Keratinocyte (primary cell): Measurements from ENCODE around the gene PDIA3. TPM values are rescaled to one million over a fixed set of nuclear protein-coding genes. Genes with fewer than 3 reads are reported as not detected.

Experiments used
- DNase-seq: peaks from one replicate; pipeline ENCODE4 v3.0.0-alpha.2; 2011; ENCODE audit warnings: low read depth, missing footprints, low spot score
- FAIRE-seq: peaks from 2 replicates; lab custom pipeline; 2011; peaks lifted over from hg19 to GRCh38; lab: Jason Lieb, UNC
- H2AFZ ChIP-seq: 2 replicates; pipeline ENCODE4 v1.6.0; 2012; ENCODE audit warnings: low read length, control low read depth, inconsistent platforms; ENCODE audit not compliant: control insufficient read depth
- H3K27ac ChIP-seq: 2 replicates; pipeline ENCODE4 v1.5.1; 2011; ENCODE audit warnings: low read length; ENCODE audit not compliant: control insufficient read depth, insufficient read depth
- H3K27me3 ChIP-seq: 3 replicates; pipeline ENCODE4 v1.6.0; 2011; ENCODE audit warnings: low read length; ENCODE audit not compliant: control insufficient read depth, insufficient read depth; ENCODE audit errors: extremely low read depth
- H3K36me3 ChIP-seq, 2 experiments: 2 replicates in 1 of 2; 3 replicates in 1 of 2; pipeline ENCODE4 v1.5.1; 2011; ENCODE audit warnings: low read length in 2 of 2, mild to moderate bottlenecking in 1 of 2; ENCODE audit not compliant: control insufficient read depth in 2 of 2, insufficient read depth in 2 of 2; ENCODE audit errors: extremely low read depth in 1 of 2
- H3K4me1 ChIP-seq: 3 replicates; pipeline ENCODE4 v1.5.1; 2011; ENCODE audit warnings: low read length; ENCODE audit not compliant: control insufficient read depth, insufficient read depth; ENCODE audit errors: extremely low read depth
- H3K4me2 ChIP-seq: 3 replicates; pipeline ENCODE4 v1.6.0; 2011; ENCODE audit warnings: low read depth, low read length; ENCODE audit not compliant: control insufficient read depth, insufficient read depth; ENCODE audit errors: extremely low read depth
- H3K4me3 ChIP-seq, 3 experiments: fragments of 200-600 bp in 1 of 3; sonication (generic) in 1 of 3; 2 replicates in 2 of 3; 3 replicates in 1 of 3; pipeline ENCODE4 v1.5.1; 2011 to 2016; ENCODE audit warnings: low read length in 3 of 3, mild to moderate bottlenecking in 3 of 3, control low read depth in 2 of 3, inconsistent platforms in 1 of 3, low read depth in 1 of 3, mixed read lengths in 1 of 3, mixed run types in 1 of 3, moderate library complexity in 1 of 3; ENCODE audit not compliant: control insufficient read depth in 2 of 3, insufficient read depth in 2 of 3; ENCODE audit errors: extremely low read depth in 1 of 3
- H3K79me2 ChIP-seq: 2 replicates; pipeline ENCODE4 v1.6.0; 2012; ENCODE audit warnings: low read length; ENCODE audit not compliant: control insufficient read depth, insufficient read depth
- H3K9ac ChIP-seq: 3 replicates; pipeline ENCODE4 v1.6.0; 2011; ENCODE audit warnings: low read length; ENCODE audit not compliant: control insufficient read depth, insufficient read depth; ENCODE audit errors: extremely low read depth
- H3K9me1 ChIP-seq: 3 replicates; pipeline ENCODE4 v1.6.0; 2011; ENCODE audit warnings: low read length; ENCODE audit not compliant: control insufficient read depth, insufficient read depth; ENCODE audit errors: extremely low read depth
- H3K9me3 ChIP-seq: 2 replicates; pipeline ENCODE4 v1.5.1; 2012; ENCODE audit warnings: low read depth, low read length; ENCODE audit not compliant: control insufficient read depth
- H4K20me1 ChIP-seq: 3 replicates; pipeline ENCODE4 v1.6.0; 2011; ENCODE audit warnings: low read length; ENCODE audit not compliant: control insufficient read depth, insufficient read depth; ENCODE audit errors: extremely low read depth
- EZH2 ChIP-seq: IDR thresholded peaks from one replicate; pipeline ENCODE4 v1.6.1; 2012; ENCODE audit warnings: inconsistent platforms, mild to moderate bottlenecking, low read length, moderate library complexity
- dilution Hi-C: fragments of 300-500 bp; cut with MboI; formaldehyde crosslinking; loops from one replicate; pipeline ENCODE4 v1.7.0; 2020; ENCODE audit warnings: low sequenced_read_pairs; ENCODE audit not compliant: extremely low pct_ligation_motif_present
- polyA plus RNA-seq, 5 experiments: library from polyadenylated mRNA; depleted of rRNA in 3 of 5; stranded (reverse) in 3 of 5; stranded (forward) in 1 of 5; unstranded in 1 of 5; fragments of >200 nt; gene quantifications; 1 replicate in 1 of 5; 2 replicates in 3 of 5; 3 replicates in 1 of 5; pipeline versions ENCODE4 v1.2.1 to v1.2.3, GENCODE V29; 2011 to 2012; ENCODE audit warnings: missing spikeins in 2 of 5, low read depth in 1 of 5, low replicate concordance in 1 of 5
- TF ChIP-seq, protein P1 (sequence below), 3 experiments: IDR thresholded peaks in 1 of 3; conservative IDR thresholded peaks in 1 of 3; optimal IDR thresholded peaks in 1 of 3; 2 replicates in 2 of 3; 3 replicates in 1 of 3; pipeline versions ENCODE3 to v1.5.1; 2011; ENCODE audit warnings: low read length in 3 of 3, mild to moderate bottlenecking in 3 of 3, moderate library complexity in 2 of 3, control low read depth in 1 of 3, inconsistent platforms in 1 of 3; ENCODE audit not compliant: insufficient read depth in 2 of 3; ENCODE audit errors: extremely low read depth in 1 of 3

Gene PDIA3
- polyA plus RNA-seq, 1 donor (not counting 4 experiments of a cell fraction or from before 2014, with no cell fraction given): 338 TPM

DNA sequence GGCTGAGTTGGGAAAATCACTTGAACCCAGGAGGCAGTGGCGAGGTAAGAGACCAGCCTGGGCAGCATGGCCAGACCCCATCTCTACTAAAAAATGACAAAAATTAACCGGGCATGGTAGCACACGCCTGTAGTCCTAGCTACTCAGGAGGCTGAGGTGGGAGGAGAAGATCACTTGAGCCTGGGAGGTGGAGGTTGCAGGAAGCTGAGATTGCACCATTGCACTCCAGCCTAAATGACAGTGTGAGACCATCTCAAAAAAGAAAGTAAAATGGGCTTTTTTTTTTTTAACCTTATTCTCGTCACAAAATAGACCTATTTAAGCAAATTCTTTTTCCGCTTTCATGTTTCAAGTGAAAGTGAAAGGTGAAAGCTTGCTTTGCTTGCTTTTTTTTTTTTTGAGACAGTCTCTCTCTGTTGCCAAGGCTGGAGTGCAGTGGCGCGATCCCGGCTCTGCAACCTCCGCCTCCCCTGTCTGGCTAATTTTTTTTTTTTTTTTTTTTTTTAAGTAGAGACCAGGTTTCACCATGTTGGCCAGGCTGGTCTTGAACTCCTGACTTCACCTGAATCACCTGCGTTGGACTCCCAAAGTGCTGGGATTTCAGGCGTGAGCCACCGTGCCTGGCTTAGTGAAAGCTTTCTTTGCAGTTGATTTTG is 3.6 kb downstream of the PDIA3 start:
- Histone ChIP-seq H2AFZ (no peak overlapping the region), H3K4me1 (peaks cover 25% of the 10 kb centered on the region), H3K27ac (no peak overlapping the region), H3K27me3 (no peaks in the 10 kb centered on the region), H3K9me3 (no peaks in the 10 kb centered on the region), H3K4me3 (peak overlapping the region in 2 of 3 experiments; percentile 18 to 49), H3K4me2 (peak overlapping the region; percentile 62), H4K20me1 (peaks cover 28% of the 10 kb centered on the region), H3K9me1 (no peaks in the 10 kb centered on the region), H3K9ac (no peak overlapping the region), H3K79me2 (peaks cover 83% of the 10 kb centered on the region), H3K36me3 (peaks cover 10 to 21% of the 10 kb centered on the region in 2 experiments)
- dilution Hi-C loops: no loop called here
- DNase-seq (no peak), FAIRE-seq (no peak)
- TF ChIP-seq EZH2: no peak
- TF ChIP-seq, protein P1, sequence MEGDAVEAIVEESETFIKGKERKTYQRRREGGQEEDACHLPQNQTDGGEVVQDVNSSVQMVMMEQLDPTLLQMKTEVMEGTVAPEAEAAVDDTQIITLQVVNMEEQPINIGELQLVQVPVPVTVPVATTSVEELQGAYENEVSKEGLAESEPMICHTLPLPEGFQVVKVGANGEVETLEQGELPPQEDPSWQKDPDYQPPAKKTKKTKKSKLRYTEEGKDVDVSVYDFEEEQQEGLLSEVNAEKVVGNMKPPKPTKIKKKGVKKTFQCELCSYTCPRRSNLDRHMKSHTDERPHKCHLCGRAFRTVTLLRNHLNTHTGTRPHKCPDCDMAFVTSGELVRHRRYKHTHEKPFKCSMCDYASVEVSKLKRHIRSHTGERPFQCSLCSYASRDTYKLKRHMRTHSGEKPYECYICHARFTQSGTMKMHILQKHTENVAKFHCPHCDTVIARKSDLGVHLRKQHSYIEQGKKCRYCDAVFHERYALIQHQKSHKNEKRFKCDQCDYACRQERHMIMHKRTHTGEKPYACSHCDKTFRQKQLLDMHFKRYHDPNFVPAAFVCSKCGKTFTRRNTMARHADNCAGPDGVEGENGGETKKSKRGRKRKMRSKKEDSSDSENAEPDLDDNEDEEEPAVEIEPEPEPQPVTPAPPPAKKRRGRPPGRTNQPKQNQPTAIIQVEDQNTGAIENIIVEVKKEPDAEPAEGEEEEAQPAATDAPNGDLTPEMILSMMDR (optimal IDR thresholded peaks at IDR 0.05 in 1 of 3, IDR thresholded peaks at IDR 0.05 in 1 of 3, conservative IDR thresholded peaks at IDR 0.05 in 1 of 3; ENCODE audit: extremely low read depth in 1 of 3, insufficient read depth in 2 of 3, low read length in 3 of 3): no peak

DNA sequence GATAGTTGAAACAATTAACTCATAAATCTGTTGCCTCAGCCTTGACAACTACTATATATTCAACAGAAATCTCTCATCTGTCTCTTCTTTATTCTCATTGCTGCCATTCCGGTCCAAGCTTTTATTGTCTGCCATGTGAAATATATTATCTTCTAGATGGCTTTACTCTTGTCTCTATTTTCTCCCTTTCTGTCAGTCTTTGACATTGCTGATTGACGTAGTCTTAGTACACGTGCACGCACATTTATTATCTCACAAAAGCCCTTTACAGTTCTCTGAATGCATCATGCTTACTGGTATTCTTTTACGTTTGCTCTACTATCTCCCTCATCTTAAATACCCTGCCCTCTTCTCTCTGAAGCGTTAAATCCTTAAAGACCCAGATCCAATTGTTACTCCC is 5.6 kb downstream of the PDIA3 start:
- dilution Hi-C loops: no loop called here
- Histone ChIP-seq H3K27ac (no peak overlapping the region), H3K9me3 (no peaks in the 10 kb centered on the region), H3K4me2 (no peak overlapping the region), H3K9ac (no peak overlapping the region), H3K36me3 (peaks cover 12 to 33% of the 10 kb centered on the region in 2 experiments), H3K4me1 (peaks cover 22% of the 10 kb centered on the region), H3K79me2 (peaks cover 97% of the 10 kb centered on the region), H3K4me3 (no peak overlapping the region), H3K9me1 (no peaks in the 10 kb centered on the region), H4K20me1 (peaks cover 31% of the 10 kb centered on the region), H3K27me3 (no peaks in the 10 kb centered on the region), H2AFZ (no peak overlapping the region)
- DNase-seq (no peak), FAIRE-seq (no peak)
- TF ChIP-seq, protein P1 (optimal IDR thresholded peaks at IDR 0.05 in 1 of 3, IDR thresholded peaks at IDR 0.05 in 1 of 3, conservative IDR thresholded peaks at IDR 0.05 in 1 of 3; ENCODE audit: extremely low read depth in 1 of 3, insufficient read depth in 2 of 3, low read length in 3 of 3): no peak
- no peak for TF ChIP-seq EZH2
